Stimulated activated naive CD8-positive, alpha-beta T cell treated with anti-CD3 and anti-CD28 coated beads, Interleukin-15, Interleukin-2, amounts not matched to agents 100 ng/mL and 50 ng/mL, for 24 hours (primary cell): ENCODE measurements around the gene RPS14.
"Not testable (repeated sequence)": the region's sequence is repeated elsewhere in the genome, so short reads cannot be mapped to it uniquely, and the experiment has no call there.

Experiments
- H3K27ac Mint-ChIP-seq: one replicate; pipeline ENCODE4 v1.8.0; 2021; ENCODE audit warnings: mild to moderate bottlenecking, mixed read lengths
- H3K27me3 Mint-ChIP-seq: one replicate; pipeline ENCODE4 v1.8.0; 2021; ENCODE audit warnings: mixed read lengths
- H3K36me3 Mint-ChIP-seq: one replicate; pipeline ENCODE4 v1.8.0; 2021; ENCODE audit warnings: low read depth, mixed read lengths
- H3K4me1 Mint-ChIP-seq: one replicate; pipeline ENCODE4 v1.8.0; 2021; ENCODE audit warnings: low read depth, mixed read lengths
- H3K4me3 Mint-ChIP-seq: one replicate; pipeline ENCODE4 v1.8.0; 2021; ENCODE audit warnings: mild to moderate bottlenecking, mixed read lengths
- H3K9me3 Mint-ChIP-seq: one replicate; pipeline ENCODE4 v1.8.0; 2021; ENCODE audit warnings: mixed read lengths

The RPS14 gene

GRCh38 chr5:150443242-150444075 lies 6.1 kb downstream of the RPS14 start:
- Mint-ChIP-seq H3K4me1 (peaks cover 39% of the 10 kb centered on the region), H3K36me3 (peaks cover 53% of the 10 kb centered on the region), H3K27ac (peak overlapping the region; percentile 58), H3K9me3 (no peaks in the 10 kb centered on the region), H3K27me3 (no peaks in the 10 kb centered on the region), H3K4me3 (peak overlapping the region; percentile 11)

GRCh38 chr5:150442699-150443080 lies 6.8 kb downstream of the RPS14 start:
- peaks cover 45% of the 10 kb centered on the region for H3K36me3 Mint-ChIP-seq
- H3K27ac Mint-ChIP-seq: no peak overlapping the region
- no peaks in the 10 kb centered on the region for H3K27me3 Mint-ChIP-seq

GRCh38 chr5:150441813-150442698 lies 7.5 kb downstream of the RPS14 start:
- no peak overlapping the region for H3K4me3 Mint-ChIP-seq

More at GRCh38 chr5:150442699-150443080, 6.8 kb downstream of the RPS14 start:
- peaks cover 31% of the 10 kb centered on the region for H3K4me1 Mint-ChIP-seq
- H3K4me3 Mint-ChIP-seq: no peak overlapping the region
- no peaks in the 10 kb centered on the region for H3K9me3 Mint-ChIP-seq

GRCh38 chr5:150440948-150441812 lies 8.4 kb downstream of the RPS14 start:
- Mint-ChIP-seq H3K27ac (no peak overlapping the region), H3K36me3 (peaks cover 30% of the 10 kb centered on the region), H3K4me1 (peaks cover 21% of the 10 kb centered on the region), H3K4me3 (no peak overlapping the region), H3K9me3 (no peaks in the 10 kb centered on the region), H3K27me3 (no peaks in the 10 kb centered on the region)

More at GRCh38 chr5:150441813-150442698, 7.5 kb downstream of the RPS14 start:
- Mint-ChIP-seq H3K9me3 (no peaks in the 10 kb centered on the region), H3K36me3 (peaks cover 39% of the 10 kb centered on the region), H3K27me3 (no peaks in the 10 kb centered on the region), H3K27ac (no peak overlapping the region), H3K4me1 (peaks cover 25% of the 10 kb centered on the region)

- H3K4me3 Mint-ChIP-seq: no peak overlapping the region
- H3K27me3 Mint-ChIP-seq: no peaks in the 10 kb centered on the region
- no peaks in the 10 kb centered on the region for H3K9me3 Mint-ChIP-seq
- H3K27ac Mint-ChIP-seq: no peak overlapping the region
- H3K4me1 Mint-ChIP-seq: peaks cover 14% of the 10 kb centered on the region
- H3K36me3 Mint-ChIP-seq: peaks cover 11% of the 10 kb centered on the region
Observed at GRCh38 chr5:150438873-150439546, 10.5 kb downstream of the RPS14 start.

- Mint-ChIP-seq H3K36me3 (no peaks in the 10 kb centered on the region), H3K27ac (peak overlapping the region; percentile 78), H3K4me3 (no peak overlapping the region), H3K9me3 (no peaks in the 10 kb centered on the region), H3K27me3 (no peaks in the 10 kb centered on the region), H3K4me1 (peaks cover 10% of the 10 kb centered on the region)
Observed at GRCh38 chr5:150436141-150436680, 13.3 kb downstream of the RPS14 start.

GRCh38 chr5:150434464-150434863 lies 15.1 kb downstream of the RPS14 start:
- H3K4me3 Mint-ChIP-seq: no peak overlapping the region
- no peaks in the 10 kb centered on the region for H3K9me3 Mint-ChIP-seq
- no peaks in the 10 kb centered on the region for H3K36me3 Mint-ChIP-seq
- H3K27ac Mint-ChIP-seq: no peak overlapping the region
- H3K27me3 Mint-ChIP-seq: no peaks in the 10 kb centered on the region
- H3K4me1 Mint-ChIP-seq: peaks cover 14% of the 10 kb centered on the region

- Mint-ChIP-seq H3K4me1 (peaks cover 14% of the 10 kb centered on the region), H3K9me3 (no peaks in the 10 kb centered on the region), H3K4me3 (no peak overlapping the region), H3K27ac (no peak overlapping the region), H3K27me3 (no peaks in the 10 kb centered on the region), H3K36me3 (no peaks in the 10 kb centered on the region)
Observed at GRCh38 chr5:150431574-150431973, 18.0 kb downstream of the RPS14 start.

GRCh38 chr5:150431048-150431447 lies 18.5 kb downstream of the RPS14 start:
- no peak overlapping the region for H3K27ac Mint-ChIP-seq
- H3K4me3 Mint-ChIP-seq: no peak overlapping the region

GRCh38 chr5:150429410-150429873 lies 20.1 kb downstream of the RPS14 start:
- H3K27ac Mint-ChIP-seq: peak overlapping the region; percentile 78
- no peaks in the 10 kb centered on the region for H3K9me3 Mint-ChIP-seq
- H3K36me3 Mint-ChIP-seq: no peaks in the 10 kb centered on the region
- H3K4me1 Mint-ChIP-seq: peaks cover 5% of the 10 kb centered on the region
- no peaks in the 10 kb centered on the region for H3K27me3 Mint-ChIP-seq
- H3K4me3 Mint-ChIP-seq: no peak overlapping the region

More at GRCh38 chr5:150431048-150431447, 18.5 kb downstream of the RPS14 start:
- Mint-ChIP-seq H3K27me3 (no peaks in the 10 kb centered on the region), H3K9me3 (no peaks in the 10 kb centered on the region), H3K4me1 (peaks cover 9% of the 10 kb centered on the region), H3K36me3 (no peaks in the 10 kb centered on the region)

GRCh38 chr5:150428978-150429377 lies 20.6 kb downstream of the RPS14 start:
- Mint-ChIP-seq H3K27ac (no peak overlapping the region), H3K4me3 (no peak overlapping the region), H3K4me1 (peaks cover 5% of the 10 kb centered on the region)

GRCh38 chr5:150428106-150428876 lies 21.2 kb downstream of the RPS14 start:
- H3K4me1 Mint-ChIP-seq: peaks cover 5% of the 10 kb centered on the region
- H3K27me3 Mint-ChIP-seq: no peaks in the 10 kb centered on the region
- H3K27ac Mint-ChIP-seq: no peak overlapping the region
- H3K9me3 Mint-ChIP-seq: no peaks in the 10 kb centered on the region
- H3K36me3 Mint-ChIP-seq: no peaks in the 10 kb centered on the region
- no peak overlapping the region for H3K4me3 Mint-ChIP-seq

More at GRCh38 chr5:150428978-150429377, 20.6 kb downstream of the RPS14 start:
- no peaks in the 10 kb centered on the region for H3K36me3 Mint-ChIP-seq
- H3K9me3 Mint-ChIP-seq: no peaks in the 10 kb centered on the region
- no peaks in the 10 kb centered on the region for H3K27me3 Mint-ChIP-seq

GRCh38 chr5:150426165-150426564 lies 23.4 kb downstream of the RPS14 start:
- H3K27me3 Mint-ChIP-seq, H3K27ac Mint-ChIP-seq, H3K9me3 Mint-ChIP-seq, H3K4me3 Mint-ChIP-seq, H3K4me1 Mint-ChIP-seq, H3K36me3 Mint-ChIP-seq: not testable (repeated sequence)
